Bronchial epithelial cell (primary cell): ENCODE results near the gene LAMP5. TPM values are rescaled to one million over a fixed set of nuclear protein-coding genes. Genes with fewer than 3 reads are reported as not detected.

Experiments
- DNase-seq: peaks from one replicate; pipeline ENCODE4 v3.0.0-alpha.2; 2010; ENCODE audit warnings: low read depth
- FAIRE-seq: peaks from 2 replicates; lab custom pipeline; 2011; peaks lifted over from hg19 to GRCh38; lab: Jason Lieb, UNC
- H3K27me3 ChIP-seq: 2 replicates; pipeline ENCODE4 v1.5.1; 2011; ENCODE audit warnings: low read length; ENCODE audit not compliant: control insufficient read depth, insufficient read depth
- H3K36me3 ChIP-seq: 2 replicates; pipeline ENCODE4 v1.5.1; 2011; ENCODE audit warnings: low read length; ENCODE audit not compliant: control insufficient read depth, insufficient read depth
- H3K4me3 ChIP-seq: 2 replicates; pipeline ENCODE4 v1.5.1; 2011; ENCODE audit warnings: mild to moderate bottlenecking, low read depth, low read length, control low read depth
- CTCF ChIP-seq: IDR thresholded peaks from 2 replicates; pipeline ENCODE4 v1.5.1; 2011; ENCODE audit warnings: mild to moderate bottlenecking, moderate library complexity, low read length, control low read depth, inconsistent platforms; ENCODE audit not compliant: insufficient read depth, severe bottlenecking
- total RNA-seq: library from RNA; depleted of rRNA; stranded (reverse); fragments of >200 nt; gene quantifications from 2 replicates; pipeline ENCODE4 v1.2.1, GENCODE V29; 2014

The LAMP5 gene
- total RNA-seq, 1 donor from 2014 or later = not detected

GRCh38 chr20:9488063-9488462 is 26.3 kb upstream of the LAMP5 start:
- no peak for TF ChIP-seq CTCF

DNA sequence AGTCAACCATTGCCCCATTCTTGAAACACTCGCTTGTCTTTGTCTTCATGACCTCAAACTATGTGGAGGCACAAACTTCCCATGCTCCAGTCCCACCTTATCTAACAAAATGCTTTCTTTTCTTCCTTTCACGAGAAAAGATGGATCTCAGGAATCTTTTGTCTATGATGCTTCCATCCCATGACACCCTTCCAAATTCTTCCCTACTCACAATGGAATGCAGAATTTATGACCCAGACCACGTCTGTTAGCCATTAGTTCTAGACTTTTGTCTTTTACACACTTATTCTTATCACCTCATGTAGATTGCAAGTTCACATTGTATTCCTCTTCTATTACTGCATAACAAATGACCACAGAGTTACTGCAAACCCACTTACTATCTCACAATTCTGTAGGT is 24.2 kb upstream of the LAMP5 start:
- TF ChIP-seq CTCF = no peak
- H3K27me3 ChIP-seq = no peaks in the 10 kb centered on the region
- H3K4me3 ChIP-seq = no peak overlapping the region
- no peaks in the 10 kb centered on the region for H3K36me3 ChIP-seq
- FAIRE-seq (no peak), DNase-seq (no peak)

More at GRCh38 chr20:9488063-9488462, 26.3 kb upstream of the LAMP5 start:
- H3K36me3 ChIP-seq = no peaks in the 10 kb centered on the region
- H3K4me3 ChIP-seq = no peak overlapping the region
- FAIRE-seq (no peak), DNase-seq (no peak)
- no peaks in the 10 kb centered on the region for H3K27me3 ChIP-seq

DNA sequence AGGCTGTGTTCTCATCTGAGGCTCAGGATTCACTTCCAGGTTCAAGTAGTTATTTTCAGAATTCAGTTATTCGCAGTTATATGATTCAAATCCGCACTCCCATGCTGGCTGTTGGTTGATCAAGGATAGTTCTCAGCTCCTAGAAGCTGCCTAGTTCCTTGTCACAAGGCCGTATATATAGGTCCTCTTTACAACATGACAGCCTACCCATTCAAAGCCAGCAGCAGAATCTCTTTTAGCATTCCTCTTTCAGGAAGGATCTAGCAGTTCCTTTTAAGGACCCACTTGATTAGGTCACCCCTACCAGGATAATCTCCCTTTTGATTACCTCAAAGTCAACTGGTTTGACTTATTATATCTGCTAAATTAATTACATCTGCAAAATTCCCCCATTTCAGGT is 23.8 kb upstream of the LAMP5 start:
- no peak for TF ChIP-seq CTCF
- Histone ChIP-seq H3K4me3 (no peak overlapping the region), H3K27me3 (no peaks in the 10 kb centered on the region), H3K36me3 (no peaks in the 10 kb centered on the region)
- no peak for FAIRE-seq
- no peak for DNase-seq

GRCh38 chr20:9491324-9491723 is 23.1 kb upstream of the LAMP5 start:
- H3K27me3 ChIP-seq = no peaks in the 10 kb centered on the region
- DNase-seq (no peak), FAIRE-seq (no peak)
- H3K36me3 ChIP-seq = no peaks in the 10 kb centered on the region
- H3K4me3 ChIP-seq = no peak overlapping the region
- no peak for TF ChIP-seq CTCF

- no peaks in the 10 kb centered on the region for H3K27me3 ChIP-seq
- FAIRE-seq = no peak
- DNase-seq = no peak
- no peak for TF ChIP-seq CTCF
- no peak overlapping the region for H3K4me3 ChIP-seq
- H3K36me3 ChIP-seq = no peaks in the 10 kb centered on the region
These were observed 22.3 kb upstream of the LAMP5 start for GRCh38 chr20:9492067-9492466.

GRCh38 chr20:9493803-9494202 is 20.6 kb upstream of the LAMP5 start:
- Histone ChIP-seq H3K4me3 (no peak overlapping the region), H3K27me3 (no peaks in the 10 kb centered on the region), H3K36me3 (no peaks in the 10 kb centered on the region)
- no peak for TF ChIP-seq CTCF
- DNase-seq (no peak), FAIRE-seq (no peak)
